HG03521 (cell line): ENCODE measurements around the gene ZDHHC16.

Experiments used
- ATAC-seq: cut with Tn5 transposase; IDR thresholded peaks from one replicate; pipeline ENCODE4 v1.9.1; 2021; ENCODE audit warnings: mild to moderate bottlenecking, moderate library complexity; ENCODE audit not compliant: unreplicated experiment

The ZDHHC16 gene

GRCh38 chr10:97506199-97506991, 60.4 kb downstream of the ZDHHC16 start:
- ATAC-seq = no peak
